HG03432 (cell line): Measurements from ENCODE around the gene OR2H2.

Experiments
- ATAC-seq: cut with Tn5 transposase; IDR thresholded peaks from one replicate; pipeline ENCODE4 v1.9.1; 2021; ENCODE audit warnings: mild to moderate bottlenecking, moderate library complexity; ENCODE audit not compliant: unreplicated experiment

The OR2H2 gene

DNA sequence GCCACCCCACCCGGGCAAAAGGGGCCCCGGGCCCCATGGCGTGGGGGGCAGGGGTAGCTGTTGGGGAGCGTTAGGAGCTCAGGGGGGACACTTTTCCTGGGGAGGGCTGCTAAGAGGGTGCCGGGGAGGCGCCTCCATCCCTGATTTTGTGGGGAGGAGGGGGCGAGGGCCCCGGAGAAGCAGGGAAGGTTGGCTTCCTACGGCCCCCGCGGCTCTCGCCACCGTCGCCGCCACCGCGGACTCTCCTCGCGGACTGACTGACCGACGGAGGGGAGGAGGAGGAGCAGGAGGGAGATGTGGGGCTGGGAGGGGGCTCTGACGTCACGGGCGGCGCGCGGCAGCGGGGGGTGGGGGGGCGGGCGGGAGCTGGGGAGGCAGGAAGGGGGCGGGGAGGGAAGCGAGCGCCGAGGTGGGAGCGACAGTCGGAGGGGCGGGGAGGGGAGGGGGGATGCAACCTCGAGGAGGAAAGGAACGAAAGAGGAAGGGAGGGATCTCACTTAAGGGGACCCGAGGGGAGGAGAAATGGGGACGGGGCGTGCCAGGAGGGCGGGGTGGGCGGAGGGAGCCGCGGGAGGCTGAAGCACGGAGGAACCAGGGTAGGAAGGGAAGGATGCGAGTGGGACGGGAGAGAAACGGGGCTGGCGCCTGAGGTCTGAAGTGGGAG, 43.0 kb downstream of the OR2H2 start:
- no peak for ATAC-seq

GRCh38 chr6:29628419-29629281, 43.7 kb downstream of the OR2H2 start:
- no peak for ATAC-seq

DNA sequence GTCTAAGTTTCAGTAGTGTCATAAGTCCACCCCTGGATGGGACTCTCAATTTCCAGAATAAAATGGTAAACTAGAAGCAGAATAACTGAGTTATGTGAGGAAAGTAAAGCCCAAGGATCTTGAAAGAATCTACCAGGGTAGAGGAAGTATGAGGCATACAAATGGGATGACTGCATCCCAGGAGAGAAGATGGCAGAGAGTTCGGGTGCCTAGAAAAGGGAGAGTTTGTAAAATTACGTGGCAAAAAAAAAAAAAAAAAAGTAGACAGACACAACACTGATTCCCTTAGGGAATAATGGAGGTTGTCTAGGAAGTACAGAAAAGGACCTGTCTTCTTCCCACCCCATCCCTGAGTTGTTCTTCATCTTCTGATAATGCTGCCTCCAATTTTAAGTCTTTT, 44.6 kb downstream of the OR2H2 start:
- no peak for ATAC-seq

DNA sequence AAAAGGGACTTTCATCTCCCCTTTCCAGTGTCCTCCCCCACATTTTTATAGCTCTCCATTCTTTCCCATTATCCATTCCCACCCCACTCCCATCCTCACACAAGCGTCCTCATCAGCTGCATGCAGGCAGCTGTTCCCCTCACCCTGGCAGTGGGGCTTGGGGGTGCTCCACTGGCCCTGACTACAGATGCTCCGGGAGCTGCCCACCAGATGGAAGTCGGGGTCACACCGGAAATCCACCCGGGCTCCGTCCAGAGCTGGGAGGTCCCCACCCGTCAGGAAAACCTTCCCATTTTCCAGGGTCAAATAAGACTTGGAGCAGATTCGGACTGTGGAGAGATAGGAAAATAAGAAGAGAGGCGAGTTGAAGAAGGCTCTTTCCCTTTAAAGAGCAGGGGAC, 45.4 kb downstream of the OR2H2 start:
- no peak for ATAC-seq

DNA sequence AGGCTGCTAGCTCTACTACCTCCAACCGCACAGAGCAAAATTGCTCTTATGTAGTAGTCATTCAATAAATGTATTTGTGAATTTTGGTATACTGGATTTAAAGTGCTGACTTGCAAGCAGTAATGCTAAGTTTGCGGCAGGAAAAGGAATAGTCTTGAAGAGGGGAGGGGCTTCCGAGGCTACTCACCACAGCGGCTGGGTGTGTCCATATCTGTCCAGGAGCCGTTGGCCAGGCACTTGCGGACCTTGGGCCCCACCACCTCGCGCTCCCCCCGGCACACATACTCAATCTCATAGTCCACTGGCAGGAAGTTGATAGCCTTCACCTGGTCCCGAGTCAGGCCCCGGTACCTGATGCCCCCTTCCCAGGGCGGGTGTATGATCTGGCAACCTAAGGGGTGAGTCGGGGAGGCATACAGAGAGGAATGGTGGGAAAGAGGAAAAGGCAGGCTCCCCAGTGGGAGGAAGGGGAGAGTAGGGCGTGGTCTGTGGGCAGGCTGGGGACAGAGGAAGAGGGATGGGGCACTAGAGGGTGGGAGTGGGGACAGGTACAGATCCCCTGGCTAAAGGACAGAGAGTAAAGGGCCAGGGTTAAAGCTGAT, 46.4 kb downstream of the OR2H2 start:
- ATAC-seq: no peak

DNA sequence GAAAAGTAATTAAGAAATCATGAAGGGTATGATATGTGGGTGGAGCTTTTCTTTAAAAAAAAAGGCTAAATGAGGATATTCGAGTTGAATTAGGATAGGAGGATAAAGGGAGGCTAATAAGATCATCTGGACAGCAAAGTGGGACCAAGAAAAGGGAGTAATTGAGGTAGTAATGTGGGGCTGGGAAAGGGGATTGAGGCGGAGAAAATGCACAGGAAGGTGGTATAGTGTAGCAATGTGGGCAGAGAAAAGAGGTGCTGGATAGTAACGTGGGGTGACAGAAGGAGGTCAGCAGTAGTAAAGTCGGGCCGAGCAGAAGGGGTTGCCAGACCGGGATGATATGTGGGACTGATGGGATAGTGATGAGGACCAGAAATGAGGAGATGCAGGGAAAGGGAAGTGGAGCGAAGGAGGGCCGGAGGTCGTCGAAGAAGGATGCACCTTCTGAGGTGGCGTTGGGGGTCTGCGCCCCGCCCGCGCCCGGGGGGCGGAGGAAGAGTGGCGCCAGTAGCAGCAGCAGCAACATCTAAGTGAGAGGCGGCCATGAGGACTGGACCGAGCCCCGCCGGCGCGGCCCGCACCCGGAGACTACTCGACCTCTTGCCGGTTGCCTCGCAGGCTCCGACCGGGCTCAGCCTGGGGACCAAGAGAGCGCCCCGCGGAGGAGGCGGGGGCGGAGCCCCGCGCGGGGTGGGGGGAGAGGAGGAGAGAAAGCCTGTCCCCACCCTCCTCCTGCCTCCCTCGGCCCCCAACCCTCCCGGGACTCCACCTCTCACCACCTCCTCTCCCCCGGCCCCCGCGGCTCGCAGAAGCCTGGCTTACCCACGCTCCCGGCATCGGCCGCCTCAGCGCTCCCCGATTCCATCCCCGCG, 47.2 kb downstream of the OR2H2 start:
- peak; percentile 32 for ATAC-seq

DNA sequence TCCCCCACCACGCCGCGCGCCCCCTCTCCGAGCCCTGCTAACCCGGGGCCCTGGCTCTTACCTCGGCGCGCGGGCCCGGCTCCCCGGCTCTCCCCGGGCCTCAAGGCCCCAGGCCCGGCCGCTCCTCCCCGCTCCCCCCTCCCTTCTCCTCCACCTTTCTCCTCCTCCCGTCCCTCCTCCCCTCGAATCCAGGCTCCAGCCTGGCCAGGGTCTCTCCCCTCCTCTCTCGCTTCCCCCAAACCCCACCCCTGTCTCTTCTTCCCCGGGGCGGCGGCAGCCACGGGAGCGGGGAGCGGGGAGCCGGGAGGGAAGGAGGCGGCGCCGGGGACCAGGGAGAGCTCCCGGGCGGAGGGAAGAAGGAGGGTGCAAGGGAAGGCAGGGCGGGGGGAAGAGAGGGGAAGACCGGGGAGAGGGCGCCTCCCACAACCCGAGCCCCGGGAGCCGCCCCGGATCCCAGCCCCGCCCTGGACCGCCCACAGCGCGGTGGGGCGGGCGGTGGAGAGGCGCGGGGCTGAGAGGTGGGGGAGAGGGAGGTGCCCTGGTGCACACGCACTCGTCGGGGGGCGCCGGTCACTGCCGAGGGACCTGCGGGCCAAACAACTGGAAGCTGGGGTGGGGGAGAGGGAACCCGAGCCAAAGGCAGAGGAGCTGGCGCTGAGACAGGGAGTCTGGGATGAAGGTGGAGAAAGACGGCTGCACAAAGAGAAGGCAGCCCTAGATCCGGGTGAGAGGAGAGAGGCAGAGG, 48.0 kb downstream of the OR2H2 start, which contains the start of gene GABBR1:
Gene GABBR1, minus strand, starts transcription at position 395 of the 745 bp plus-strand sequence. CDS start 798 bp downstream, outside the sequence.
- peak; percentile 79 for ATAC-seq

DNA sequence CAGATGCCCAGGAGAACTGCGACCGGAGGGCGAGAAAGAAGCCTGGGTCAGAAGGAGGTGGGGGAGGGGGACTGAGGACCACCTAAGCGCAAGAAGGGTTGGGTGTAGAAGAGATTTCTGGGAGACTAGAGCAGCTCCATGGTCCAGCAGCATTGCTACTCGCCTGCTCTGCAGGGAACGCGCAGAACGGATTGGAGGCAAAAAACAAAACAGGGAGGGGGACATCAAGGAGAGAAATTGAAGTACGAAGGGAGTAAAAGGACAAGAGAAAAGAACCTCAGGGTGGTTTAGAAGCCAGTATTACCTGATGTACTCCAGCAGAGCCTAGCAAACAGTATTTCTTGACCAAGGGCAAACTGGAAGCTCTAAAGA, 48.6 kb downstream of the OR2H2 start:
- peak; percentile 2 for ATAC-seq

DNA sequence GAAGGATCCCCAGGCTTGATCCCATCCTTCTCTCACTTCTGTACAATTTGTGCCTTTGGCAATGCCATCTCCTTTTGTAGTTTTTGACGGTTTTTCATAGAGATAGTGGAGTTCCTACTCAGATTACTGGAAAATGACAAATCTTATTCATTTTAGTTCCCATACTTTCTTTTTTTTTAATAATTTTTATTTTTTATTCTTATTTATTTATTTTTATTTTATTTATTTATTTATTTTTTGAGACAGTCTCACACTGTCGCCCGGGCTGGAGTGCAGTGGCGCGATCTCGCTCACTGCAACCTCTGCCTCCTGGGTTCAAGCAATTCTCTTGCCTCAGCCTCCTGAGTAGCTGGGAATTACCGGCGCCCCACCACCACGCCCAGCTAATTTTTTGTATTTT, 52.3 kb downstream of the OR2H2 start:
- no peak for ATAC-seq
